Activated CD4-positive, CD25-positive, alpha-beta regulatory T cell treated with anti-CD3 and anti-CD28 coated beads, Interleukin-2, amount 50 U/mL, for 16 hours (primary cell): ENCODE results near the gene ROS1.
"Not testable (repeated sequence)": the region's sequence is repeated elsewhere in the genome, so short reads cannot be mapped to it uniquely, and the experiment has no call there.

Experiments
- DNase-seq: peaks from one replicate; pipeline ENCODE4 v3.0.0-alpha.2; 2020; ENCODE audit warnings: low read depth, low spot score

ROS1 gene

DNA sequence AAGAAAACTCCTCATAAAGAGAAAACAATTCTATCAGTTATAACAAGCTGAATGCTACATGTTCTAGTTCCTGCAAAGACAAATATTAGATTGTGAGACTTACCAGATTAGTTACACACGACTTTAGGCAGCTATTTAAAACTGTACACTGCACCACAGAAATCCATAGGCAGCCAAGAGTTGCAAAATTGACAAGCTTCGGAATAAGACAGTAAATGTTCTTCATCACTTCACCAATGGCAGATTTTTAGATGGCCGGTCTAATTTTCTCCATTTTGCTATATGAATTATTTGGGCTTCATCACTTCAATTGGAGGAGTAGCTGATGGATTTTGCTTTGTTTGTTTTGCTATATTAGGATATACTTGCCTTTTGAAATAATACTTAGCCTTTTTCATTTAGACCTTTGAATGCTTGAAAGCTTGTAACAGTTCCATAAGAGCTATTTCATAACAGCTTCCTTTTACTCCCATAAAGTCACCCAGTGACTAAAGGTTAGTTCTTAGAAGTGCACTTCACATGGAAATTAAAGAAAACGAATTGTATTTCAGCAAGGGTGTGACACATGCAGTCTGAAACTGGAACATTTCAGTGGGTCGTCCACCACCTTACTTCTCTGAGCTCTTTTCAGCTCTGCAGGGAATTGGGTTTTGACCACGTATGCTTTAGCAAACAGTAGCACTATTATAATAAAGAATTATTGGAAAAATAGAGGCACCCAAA is at the start of gene ROS1:
ROS1 (minus strand) TSS at position 512 of the 723 bp plus-strand sequence; CDS start at position 226, 286 bp downstream.
- no peak for DNase-seq

DNA sequence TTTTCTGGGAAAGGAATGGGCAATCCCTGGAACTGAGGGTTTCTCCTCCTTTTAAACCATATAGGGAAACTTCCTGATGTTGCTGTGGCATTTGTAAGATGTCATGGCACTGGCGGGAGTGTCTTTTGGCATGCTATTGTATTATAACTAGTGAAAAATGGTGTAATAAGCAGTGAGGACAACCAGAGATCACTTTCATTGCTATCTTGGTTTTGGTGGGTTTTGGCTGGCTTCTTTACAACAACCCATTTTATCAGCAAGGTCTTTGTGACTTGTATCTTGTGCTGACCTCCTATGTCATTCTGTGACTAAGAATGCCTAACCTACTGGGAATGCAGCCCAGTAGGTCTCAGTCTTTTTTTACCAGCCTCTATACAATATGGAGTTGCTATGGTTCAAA is 47.7 kb upstream of the ROS1 start:
- DNase-seq = no peak

GRCh38 chr6:117472667-117473066 is 46.9 kb upstream of the ROS1 start:
- no peak for DNase-seq

- no peak for DNase-seq
Observed at GRCh38 chr6:117469791-117470190, 44.0 kb upstream of the ROS1 start.

DNA sequence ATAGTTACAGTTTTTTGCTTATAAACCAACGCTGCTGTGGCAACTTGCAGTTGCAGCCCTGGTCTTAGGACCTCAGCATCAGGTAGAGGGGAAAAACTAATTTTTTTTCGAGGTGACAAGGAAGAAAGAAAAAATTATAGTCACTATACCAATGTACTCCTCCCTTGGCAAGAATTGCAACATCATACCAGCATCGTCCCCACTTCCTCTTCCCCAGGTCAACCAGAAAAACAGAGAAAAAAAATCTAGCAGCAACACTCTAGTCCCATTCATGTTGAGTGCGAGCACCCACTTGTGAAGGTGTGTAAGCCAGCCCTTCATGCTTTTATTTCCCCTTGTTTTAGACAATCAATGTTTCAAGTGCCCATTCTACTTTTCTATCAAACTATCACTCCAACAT is 43.6 kb upstream of the ROS1 start:
- DNase-seq = no peak

DNA sequence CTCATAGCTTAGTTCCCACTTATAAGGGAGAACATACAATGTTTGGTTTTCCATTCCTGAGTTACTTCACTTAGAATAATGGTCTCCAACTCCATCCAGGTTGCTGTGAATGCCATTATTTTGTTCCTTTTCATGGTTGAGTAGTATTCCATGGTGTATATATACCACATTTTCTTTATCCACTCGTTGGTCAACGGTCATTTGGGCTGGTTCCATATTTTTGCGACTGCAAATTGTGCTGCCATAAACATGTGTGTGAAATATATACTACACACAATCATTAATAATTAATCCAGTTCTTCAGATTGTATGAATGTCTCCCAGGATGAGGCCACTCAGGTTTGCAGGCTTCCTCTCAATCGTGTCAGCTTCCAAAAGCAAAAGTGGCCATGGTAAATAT is 42.8 kb upstream of the ROS1 start:
- DNase-seq = not testable (repeated sequence)

GRCh38 chr6:117467876-117468275 is 42.1 kb upstream of the ROS1 start:
- DNase-seq = no peak

DNA sequence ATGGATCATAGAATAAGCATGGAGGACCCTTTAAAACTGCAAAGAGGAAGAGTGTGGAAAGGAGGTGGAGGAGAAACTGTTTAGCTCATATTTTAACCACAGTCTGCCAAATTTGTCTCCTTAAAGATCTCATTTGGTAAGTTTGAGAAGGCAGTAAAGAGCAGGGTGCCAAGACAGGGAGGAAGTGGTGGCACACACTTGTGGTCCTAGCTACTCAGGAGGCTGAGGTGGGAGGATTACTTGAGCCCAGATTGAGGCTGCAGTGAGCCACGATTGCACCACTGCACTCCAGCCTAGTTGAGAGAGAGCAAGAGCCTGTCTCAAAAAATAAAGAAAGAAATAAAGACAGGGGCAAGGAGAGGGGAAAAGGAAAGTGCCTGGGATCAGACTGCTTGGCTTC is 39.9 kb upstream of the ROS1 start:
- DNase-seq = no peak

GRCh38 chr6:117464700-117465099 is 39.0 kb upstream of the ROS1 start:
- no peak for DNase-seq

DNA sequence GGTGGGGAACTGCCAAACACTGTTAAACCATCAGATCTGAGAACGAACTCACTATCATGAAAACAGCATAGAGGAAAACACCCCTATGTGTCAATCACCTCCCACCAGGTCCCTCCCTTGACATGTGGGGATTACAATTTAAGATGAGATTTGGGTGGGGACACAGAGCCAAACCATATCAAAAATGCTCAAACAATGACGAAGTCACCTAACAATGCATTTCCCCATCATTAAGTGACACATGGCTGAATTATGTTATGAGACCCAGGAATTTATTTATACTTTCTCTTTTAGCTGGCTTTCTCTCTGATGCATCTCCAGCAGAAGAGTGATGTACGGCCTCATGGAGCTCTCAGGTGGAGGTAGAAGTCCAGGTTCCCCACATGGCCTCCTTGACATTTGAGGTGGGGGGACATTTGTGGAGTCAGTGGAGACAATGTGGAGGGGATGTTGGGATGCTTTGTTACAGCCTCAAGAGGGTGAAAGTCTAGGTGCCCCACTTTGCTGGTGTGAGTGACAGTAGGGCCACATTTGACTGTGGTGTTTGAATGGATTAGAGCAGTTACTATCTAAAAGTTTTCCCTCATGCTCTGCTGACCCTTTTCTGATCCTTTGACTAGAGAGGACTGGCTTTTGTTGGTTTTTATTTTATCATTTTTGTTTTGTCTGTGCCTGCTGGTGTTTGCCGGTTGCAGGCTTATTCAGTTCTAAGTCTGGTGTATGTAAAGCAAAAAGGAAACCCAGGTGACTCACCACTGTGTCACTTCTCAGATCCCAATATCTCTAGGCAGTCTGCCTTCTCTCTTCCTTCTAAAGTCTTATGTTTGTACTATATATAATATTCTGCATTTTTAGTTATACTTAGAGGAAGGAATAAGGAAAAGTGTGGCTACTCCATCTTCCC is 38.3 kb upstream of the ROS1 start:
- DNase-seq = no peak

DNA sequence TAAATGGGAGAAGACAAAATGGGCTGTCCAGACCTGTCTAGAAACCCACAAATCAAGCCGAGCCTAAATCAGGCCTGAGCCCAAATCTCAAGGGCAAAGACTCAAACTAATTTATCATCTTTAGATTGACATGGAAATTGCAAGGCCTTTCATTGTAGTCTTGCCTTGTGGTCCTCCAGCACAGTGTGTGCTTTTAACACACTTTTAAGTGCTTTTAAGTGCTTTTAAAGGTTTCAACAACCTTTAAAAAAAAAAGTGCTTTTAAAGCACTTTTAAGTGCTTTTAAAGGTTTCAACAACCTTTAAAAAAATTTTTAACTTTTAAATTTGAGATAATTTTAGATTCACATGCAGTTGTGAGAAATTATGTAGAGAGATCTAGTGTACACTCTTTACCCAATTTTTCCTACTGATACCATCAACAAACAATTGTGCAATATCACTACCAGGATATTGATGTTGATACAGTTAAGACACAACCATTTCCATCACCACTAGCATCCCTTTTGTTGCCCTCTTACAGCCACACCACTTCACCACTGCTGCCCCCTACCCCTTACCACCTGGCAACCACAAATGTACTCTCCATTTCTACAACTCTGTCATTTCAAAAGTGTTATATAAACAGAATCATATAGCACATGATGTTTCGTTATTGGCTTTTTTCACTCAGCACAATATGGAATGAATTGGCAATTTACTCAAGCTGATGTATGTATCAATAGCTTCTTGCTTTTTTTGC is 33.6 kb upstream of the ROS1 start:
- DNase-seq = no peak

GRCh38 chr6:117456998-117457397 is 31.3 kb upstream of the ROS1 start:
- DNase-seq = no peak

DNA sequence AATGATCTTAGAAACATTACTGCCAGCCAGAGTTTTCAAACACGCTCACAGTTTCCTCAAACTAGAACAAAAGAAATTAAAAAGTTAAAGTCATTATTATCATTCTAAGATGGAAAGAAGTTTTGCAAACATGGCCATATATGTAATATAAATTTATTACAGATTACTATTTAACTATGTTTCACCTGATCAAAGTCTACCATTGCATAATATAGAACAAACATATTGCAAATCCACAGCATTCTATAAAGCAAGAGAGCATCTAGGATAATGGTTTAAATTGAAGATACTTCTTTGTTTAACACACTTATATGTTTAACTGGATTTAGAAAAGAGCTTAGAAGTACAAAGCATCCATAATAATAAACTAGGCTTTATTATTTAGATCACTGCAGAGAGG is 30.5 kb upstream of the ROS1 start:
- DNase-seq = no peak

- no peak for DNase-seq
Observed at GRCh38 chr6:117451671-117452070, 25.9 kb upstream of the ROS1 start.

- peak; percentile 22 for DNase-seq
Observed at GRCh38 chr6:117449549-117450439, 24.1 kb upstream of the ROS1 start.

DNA sequence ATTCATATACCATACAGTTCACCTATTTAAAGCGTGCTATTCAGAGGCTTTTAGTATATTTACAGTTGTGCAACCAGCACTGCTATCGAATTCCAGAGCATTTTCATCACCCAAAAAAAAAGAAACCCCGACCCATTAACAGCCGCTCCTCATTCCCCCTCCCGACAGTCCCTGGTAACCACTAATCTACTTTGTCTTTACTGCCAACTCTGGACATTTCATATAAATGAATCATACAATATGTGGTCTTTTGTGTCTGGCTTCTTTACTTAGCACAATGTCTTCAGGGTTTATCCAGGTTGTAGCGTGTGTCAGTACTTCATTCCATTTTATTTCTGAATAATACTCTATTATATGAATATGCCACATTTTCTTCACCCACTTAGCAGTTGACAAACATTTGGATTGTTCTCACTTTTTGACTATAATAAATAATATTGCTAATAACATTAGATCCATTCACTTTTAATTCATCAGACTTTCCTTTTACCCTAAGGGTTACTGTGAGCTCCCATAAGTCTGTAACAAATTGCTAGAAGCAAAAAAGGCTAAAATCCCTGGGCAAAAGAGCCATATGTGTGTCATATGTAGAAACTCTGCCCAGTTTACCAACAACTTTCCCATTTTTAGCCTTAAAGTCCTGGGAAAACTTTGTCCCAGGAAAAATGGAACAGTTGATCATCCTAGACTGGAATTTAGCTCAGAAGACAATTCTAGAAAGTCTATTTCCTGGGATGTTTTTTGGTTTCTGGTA is 23.2 kb upstream of the ROS1 start:
- DNase-seq = no peak

DNA sequence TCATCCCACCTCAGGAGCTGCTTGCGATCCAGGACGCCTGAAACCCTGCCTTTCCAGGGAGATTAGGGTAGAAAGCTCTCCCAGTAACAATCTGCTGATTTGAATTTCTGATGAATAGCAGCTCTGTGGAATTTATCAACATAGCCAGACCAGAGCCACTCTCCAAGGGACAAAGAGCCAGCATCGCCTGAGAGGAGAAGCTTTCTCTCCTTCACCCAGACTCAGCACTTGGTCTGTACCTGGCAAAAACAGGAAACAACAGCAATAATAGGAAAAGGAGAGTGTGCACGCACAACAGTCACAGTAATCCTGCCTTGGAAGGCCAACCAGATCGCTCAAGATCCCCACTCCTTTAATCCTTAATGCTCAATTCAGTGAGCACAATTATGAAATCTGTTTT is 22.3 kb upstream of the ROS1 start:
- no peak for DNase-seq

- no peak for DNase-seq
Observed at GRCh38 chr6:117446861-117447260, 21.1 kb upstream of the ROS1 start.

- no peak for DNase-seq
Observed at GRCh38 chr6:117444600-117444999, 18.9 kb upstream of the ROS1 start.

DNA sequence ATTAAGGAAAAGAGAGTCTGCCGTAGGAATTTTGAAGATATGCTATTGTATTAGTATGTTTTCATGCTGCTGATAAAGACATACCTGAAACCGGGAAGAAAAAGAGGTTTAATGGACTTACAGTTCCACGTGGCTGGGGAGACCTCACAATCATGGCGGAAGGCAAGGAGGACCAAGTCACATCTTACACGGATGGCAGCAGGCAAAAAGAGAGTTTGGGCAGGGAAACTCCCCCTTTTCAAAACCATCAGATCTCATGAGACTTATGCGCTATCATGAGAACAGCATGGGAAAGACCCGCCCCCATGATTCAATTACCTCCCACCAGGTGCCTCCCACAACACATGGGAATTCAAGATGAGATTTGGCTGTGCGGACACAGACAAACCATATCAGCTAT is 16.6 kb upstream of the ROS1 start:
- not testable (repeated sequence) for DNase-seq
